Suprapubic skin (tissue), 4 donors: ENCODE measurements around the gene JAKMIP1. TPM values are rescaled to one million over a fixed set of nuclear protein-coding genes. Genes with fewer than 3 reads are reported as not detected.
"Not testable (repeated sequence)": the region's sequence is repeated elsewhere in the genome, so short reads cannot be mapped to it uniquely, and the experiment has no call there.

Experiments used
- DNase-seq, 2 donors: peaks; one replicate each; pipeline ENCODE4 v3.0.0-alpha.2; 2019; ENCODE audit warnings: low spot score in 2 of 2
- H3K27ac ChIP-seq: fragments of 200-600 bp; sonication (generic); one replicate; pipeline ENCODE4 v1.5.1; 2019
- H3K27me3 ChIP-seq: fragments of 200-600 bp; sonication (generic); one replicate; pipeline ENCODE4 v1.5.1; 2019
- H3K36me3 ChIP-seq: fragments of 200-600 bp; sonication (generic); one replicate; pipeline ENCODE4 v1.5.1; 2019
- H3K4me1 ChIP-seq: fragments of 200-600 bp; sonication (generic); one replicate; pipeline ENCODE4 v1.5.1; 2019
- H3K4me3 ChIP-seq: fragments of 200-600 bp; sonication (generic); one replicate; pipeline ENCODE4 v1.5.1; 2019; ENCODE audit warnings: mild to moderate bottlenecking
- H3K9me3 ChIP-seq: fragments of 200-600 bp; sonication (generic); one replicate; pipeline ENCODE4 v1.5.1; 2019
- EP300 ChIP-seq: sonication (generic); formaldehyde crosslinking; IDR thresholded peaks from one replicate; pipeline ENCODE4 v1.6.1; 2017; ENCODE audit warnings: antibody characterized with exemption
- POLR2A ChIP-seq, 2 donors: fragments of 450-650 bp; IDR thresholded peaks; one replicate each; pipeline ENCODE4 v1.6.1; 2017; ENCODE audit warnings: antibody characterized with exemption in 2 of 2, mild to moderate bottlenecking in 2 of 2, moderate library complexity in 2 of 2
- POLR2AphosphoS5 ChIP-seq, 3 donors: sonication (generic); formaldehyde crosslinking; IDR thresholded peaks; one replicate each; pipeline ENCODE4 v1.6.1; 2017; ENCODE audit warnings: antibody characterized with exemption in 3 of 3
- WGBS: methylation state at CpG from one replicate; pipeline ENCODE4 v1.1.5; 2018; 5-methylcytosine and 5-hydroxymethylcytosine counted together
- total RNA-seq, 4 donors: library from RNA; depleted of rRNA; stranded (reverse); fragments of >200 nt; gene quantifications; one replicate each; pipeline ENCODE4 v1.1.0, GENCODE V29; 2016
- TF ChIP-seq, protein P1 (sequence below), 2 donors: fragments of 200-600 bp in 1 of 2; fragments of 450-650 bp in 1 of 2; sonication (generic) in 1 of 2; IDR thresholded peaks; one replicate each; pipeline ENCODE4 v1.5.1; 2016 to 2019; ENCODE audit warnings: antibody characterized with exemption in 2 of 2, mild to moderate bottlenecking in 1 of 2, moderate library complexity in 1 of 2

The JAKMIP1 gene
- total RNA-seq, 4 donors from 2014 or later: 0.24 TPM; not detected in 3

GRCh38 chr4:6009452-6009851 lies 190.9 kb downstream of the JAKMIP1 start:
- H3K4me3 ChIP-seq: no peak overlapping the region
- H3K36me3 ChIP-seq: no peaks in the 10 kb centered on the region
- H3K4me1 ChIP-seq: peaks cover 5% of the 10 kb centered on the region
- no peak for DNase-seq
- no peak for TF ChIP-seq EP300
- TF ChIP-seq, protein P1, sequence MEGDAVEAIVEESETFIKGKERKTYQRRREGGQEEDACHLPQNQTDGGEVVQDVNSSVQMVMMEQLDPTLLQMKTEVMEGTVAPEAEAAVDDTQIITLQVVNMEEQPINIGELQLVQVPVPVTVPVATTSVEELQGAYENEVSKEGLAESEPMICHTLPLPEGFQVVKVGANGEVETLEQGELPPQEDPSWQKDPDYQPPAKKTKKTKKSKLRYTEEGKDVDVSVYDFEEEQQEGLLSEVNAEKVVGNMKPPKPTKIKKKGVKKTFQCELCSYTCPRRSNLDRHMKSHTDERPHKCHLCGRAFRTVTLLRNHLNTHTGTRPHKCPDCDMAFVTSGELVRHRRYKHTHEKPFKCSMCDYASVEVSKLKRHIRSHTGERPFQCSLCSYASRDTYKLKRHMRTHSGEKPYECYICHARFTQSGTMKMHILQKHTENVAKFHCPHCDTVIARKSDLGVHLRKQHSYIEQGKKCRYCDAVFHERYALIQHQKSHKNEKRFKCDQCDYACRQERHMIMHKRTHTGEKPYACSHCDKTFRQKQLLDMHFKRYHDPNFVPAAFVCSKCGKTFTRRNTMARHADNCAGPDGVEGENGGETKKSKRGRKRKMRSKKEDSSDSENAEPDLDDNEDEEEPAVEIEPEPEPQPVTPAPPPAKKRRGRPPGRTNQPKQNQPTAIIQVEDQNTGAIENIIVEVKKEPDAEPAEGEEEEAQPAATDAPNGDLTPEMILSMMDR (IDR thresholded peaks at IDR 0.05): no peak
- WGBS: 45% methylated on average over 8 of the region's 8 CpGs
- no peak overlapping the region for H3K27ac ChIP-seq
- H3K9me3 ChIP-seq: no peaks in the 10 kb centered on the region
- peaks cover 52% of the 10 kb centered on the region for H3K27me3 ChIP-seq

GRCh38 chr4:6008766-6009385 lies 191.5 kb downstream of the JAKMIP1 start:
- 76% methylated on average over 18 of the region's 19 CpGs for WGBS

DNA sequence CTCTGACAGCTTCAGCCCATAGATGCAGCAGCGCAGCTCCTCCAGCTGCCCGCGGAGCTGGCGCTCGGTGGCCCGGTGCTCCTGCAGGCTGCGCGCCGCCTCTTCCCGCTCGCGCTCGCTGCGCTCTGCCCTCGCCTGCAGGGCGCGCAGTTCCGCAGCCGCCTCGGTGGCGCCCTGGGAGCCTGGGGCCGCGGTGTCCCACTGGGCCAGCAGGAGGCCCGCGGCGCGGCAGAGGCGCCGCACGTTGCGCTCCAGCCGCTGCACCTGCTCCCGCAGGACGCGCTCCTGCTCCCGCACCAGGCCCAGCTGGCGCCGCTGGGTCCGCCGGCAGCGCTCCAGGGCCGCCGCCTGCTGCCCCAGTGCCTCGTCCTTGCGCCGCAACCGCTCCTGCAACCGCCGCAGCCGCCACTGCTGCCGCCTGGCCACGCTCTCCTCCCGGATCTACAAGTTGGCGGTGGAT lies 192.2 kb downstream of the JAKMIP1 start:
- no peak for DNase-seq
- 11% methylated on average over 11 of the region's 54 CpGs for WGBS

More at GRCh38 chr4:6008766-6009385, 191.5 kb downstream of the JAKMIP1 start:
- no peak overlapping the region for H3K4me3 ChIP-seq
- H3K27me3 ChIP-seq: peaks cover 52% of the 10 kb centered on the region
- no peak for DNase-seq
- H3K9me3 ChIP-seq: no peaks in the 10 kb centered on the region
- no peak overlapping the region for H3K27ac ChIP-seq
- H3K4me1 ChIP-seq: peaks cover 5% of the 10 kb centered on the region
- H3K36me3 ChIP-seq: no peaks in the 10 kb centered on the region
- no peak for TF ChIP-seq EP300
- TF ChIP-seq, protein P1 (IDR thresholded peaks at IDR 0.05): no peak
- TF ChIP-seq POLR2AphosphoS5 (IDR thresholded peaks at IDR 0.05): no peak
- TF ChIP-seq POLR2A (IDR thresholded peaks at IDR 0.05): no peak

DNA sequence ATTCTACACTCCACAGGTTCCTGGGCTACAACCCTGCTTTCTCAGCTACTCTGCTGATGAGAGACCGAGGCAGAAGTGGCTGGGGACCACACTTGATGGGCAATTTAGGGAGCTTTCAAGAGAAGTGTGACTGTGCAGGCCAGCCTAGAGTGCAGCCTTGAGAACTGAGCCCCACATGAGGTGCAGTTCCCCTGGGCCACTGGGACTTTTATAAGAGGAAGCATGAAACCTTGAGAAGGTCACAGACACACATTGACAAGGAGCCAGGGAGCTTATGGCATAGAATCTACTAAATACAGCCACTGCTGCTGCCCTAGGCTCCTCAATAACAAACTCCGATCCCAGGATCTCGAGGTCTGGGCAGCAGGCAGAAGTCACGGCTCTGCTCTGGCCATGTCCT lies 195.2 kb downstream of the JAKMIP1 start:
- H3K27ac ChIP-seq: no peak overlapping the region
- no peak overlapping the region for H3K4me3 ChIP-seq
- DNase-seq: peak in 1 of 2 donors; percentile 18
- WGBS: 78% methylated on average over 4 of the region's 4 CpGs
- no peaks in the 10 kb centered on the region for H3K4me1 ChIP-seq
- no peaks in the 10 kb centered on the region for H3K36me3 ChIP-seq
- peaks cover 38% of the 10 kb centered on the region for H3K27me3 ChIP-seq
- no peaks in the 10 kb centered on the region for H3K9me3 ChIP-seq
- TF ChIP-seq POLR2A (IDR thresholded peaks at IDR 0.05) (no peak), EP300 (no peak), POLR2AphosphoS5 (IDR thresholded peaks at IDR 0.05) (no peak)
- TF ChIP-seq, protein P1 (IDR thresholded peaks at IDR 0.05): no peak

More for the DNA sequence above, 192.2 kb downstream of the JAKMIP1 start:
- peaks cover 5% of the 10 kb centered on the region for H3K4me1 ChIP-seq
- H3K27me3 ChIP-seq: peaks cover 52% of the 10 kb centered on the region
- TF ChIP-seq EP300 (no peak), POLR2AphosphoS5 (IDR thresholded peaks at IDR 0.05) (no peak), POLR2A (IDR thresholded peaks at IDR 0.05) (no peak)
- TF ChIP-seq, protein P1 (IDR thresholded peaks at IDR 0.05): no peak
- no peak overlapping the region for H3K4me3 ChIP-seq
- H3K27ac ChIP-seq: no peak overlapping the region
- H3K36me3 ChIP-seq: no peaks in the 10 kb centered on the region
- no peaks in the 10 kb centered on the region for H3K9me3 ChIP-seq

- not testable (repeated sequence) for DNase-seq, H3K36me3 ChIP-seq, H3K4me3 ChIP-seq, H3K27ac ChIP-seq, H3K4me1 ChIP-seq, H3K9me3 ChIP-seq
- H3K27me3 ChIP-seq: peaks cover 39% of the 10 kb centered on the region
- 77% methylated on average over 1 of the region's 1 CpG for WGBS
Observed at GRCh38 chr4:6003485-6003884, 196.9 kb downstream of the JAKMIP1 start.

- Histone ChIP-seq H3K27ac (no peak overlapping the region), H3K27me3 (peaks cover 34% of the 10 kb centered on the region), H3K4me3 (no peak overlapping the region), H3K36me3 (no peaks in the 10 kb centered on the region), H3K9me3 (no peaks in the 10 kb centered on the region), H3K4me1 (no peaks in the 10 kb centered on the region)
- 50% methylated on average over 1 of the region's 3 CpGs for WGBS
- TF ChIP-seq, protein P1 (IDR thresholded peaks at IDR 0.05): no peak
- TF ChIP-seq POLR2A (IDR thresholded peaks at IDR 0.05) (no peak), POLR2AphosphoS5 (IDR thresholded peaks at IDR 0.05) (no peak), EP300 (no peak)
- DNase-seq: peak in 1 of 2 donors; percentile 53
Observed at GRCh38 chr4:6002926-6003325, 197.4 kb downstream of the JAKMIP1 start.
